Omental fat pad (tissue), 4 donors: ENCODE results near the gene CROCC. TPM values are rescaled to one million over a fixed set of nuclear protein-coding genes. Genes with fewer than 3 reads are reported as not detected.
"Not testable (repeated sequence)": the region's sequence is repeated elsewhere in the genome, so short reads cannot be mapped to it uniquely, and the experiment has no call there.

Experiments used
- ATAC-seq: fragments of 150-250 bp; one replicate; pipeline ENCODE4 v1.9.1; 2016; ENCODE audit warnings: mild to moderate bottlenecking, moderate library complexity; ENCODE audit not compliant: low FRiP score
- DNase-seq: peaks from one replicate; pipeline ENCODE4 v3.0.0-alpha.2; 2019; ENCODE audit warnings: low spot score
- CTCF ChIP-seq, 3 donors: fragments of 450-650 bp; IDR thresholded peaks; one replicate each; pipeline ENCODE4 v1.5.1; 2016 to 2017; ENCODE audit warnings: antibody characterized with exemption in 3 of 3, mild to moderate bottlenecking in 3 of 3, moderate library complexity in 2 of 3
- total RNA-seq, 4 donors: library from RNA; depleted of rRNA; stranded (reverse); fragments of >200 nt; gene quantifications; one replicate each; pipeline ENCODE4 v1.1.0, GENCODE V29; 2016

The CROCC gene
- total RNA-seq, 4 donors from 2014 or later: 10.9 to 24.1 (median 14.0) TPM

GRCh38 chr1:16924216-16924918, 2.6 kb downstream of the CROCC start:
- DNase-seq: no peak
- no peak for ATAC-seq
- no peak for TF ChIP-seq CTCF (IDR thresholded peaks at IDR 0.05)

- DNase-seq: no peak
- TF ChIP-seq CTCF (IDR thresholded peaks at IDR 0.05): no peak
- no peak for ATAC-seq
Observed at GRCh38 chr1:16924919-16925477, 3.3 kb downstream of the CROCC start.

- DNase-seq (no peak), ATAC-seq (no peak)
Observed at GRCh38 chr1:16925635-16926490, 4.1 kb downstream of the CROCC start.

GRCh38 chr1:16926491-16927073, 4.9 kb downstream of the CROCC start:
- TF ChIP-seq CTCF (IDR thresholded peaks at IDR 0.05): no peak
- ATAC-seq (no peak), DNase-seq (no peak)

More at GRCh38 chr1:16925635-16926490, 4.1 kb downstream of the CROCC start:
- TF ChIP-seq CTCF (IDR thresholded peaks at IDR 0.05): no peak

GRCh38 chr1:16927256-16927655, 5.5 kb downstream of the CROCC start:
- DNase-seq: no peak
- ATAC-seq: no peak
- no peak for TF ChIP-seq CTCF (IDR thresholded peaks at IDR 0.05)

- TF ChIP-seq CTCF (IDR thresholded peaks at IDR 0.05): no peak
- ATAC-seq (peak; percentile 17), DNase-seq (no peak)
Observed at GRCh38 chr1:16927711-16928485, 6.2 kb downstream of the CROCC start.

- DNase-seq, ATAC-seq: not testable (repeated sequence)
Observed at GRCh38 chr1:16929146-16930041, 7.7 kb downstream of the CROCC start.

GRCh38 chr1:16931206-16931934, 9.6 kb downstream of the CROCC start:
- not testable (repeated sequence) for ATAC-seq, DNase-seq
